Measurements from ENCODE around the gene TBX21.
A peak's percentile ranks its signal among the peaks of the same experiment; 100 is the strongest.

TBX21 gene

DNA sequence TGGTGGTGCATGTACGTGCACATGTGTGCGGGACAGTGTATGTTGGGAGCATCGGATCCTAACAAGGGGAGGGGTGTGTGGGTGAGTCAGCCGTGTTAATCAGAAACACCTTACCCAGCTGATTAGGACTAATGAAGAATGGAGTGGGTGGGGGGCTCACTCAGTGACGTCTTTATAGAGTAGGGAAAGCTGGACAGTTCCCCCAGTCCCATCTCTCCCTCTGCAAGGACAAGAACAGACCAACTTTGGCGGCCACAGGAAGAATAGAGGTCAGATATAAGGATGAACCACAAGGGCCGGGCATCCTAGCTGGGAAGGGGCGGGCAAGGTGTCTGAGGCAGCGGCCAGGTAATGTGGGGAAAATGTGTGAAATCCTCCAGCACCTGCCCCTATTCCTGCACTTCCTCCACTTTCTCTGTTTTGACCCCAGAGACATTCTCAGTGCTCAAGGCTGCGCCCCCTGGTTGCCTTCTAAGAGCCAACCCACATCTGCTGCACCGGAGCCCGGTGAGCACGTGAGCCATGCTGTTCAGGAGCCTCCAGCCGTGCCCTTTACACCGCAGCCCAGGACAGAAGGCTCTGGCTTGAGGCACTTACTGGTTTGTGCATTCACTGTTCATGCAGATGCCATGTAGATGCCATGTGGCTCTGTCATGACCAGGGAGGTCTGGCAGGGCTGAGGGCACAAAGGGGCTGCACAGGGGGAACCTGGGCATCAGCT is 18.9 kb upstream of the TBX21 start:
- no peak for DNase-seq

DNA sequence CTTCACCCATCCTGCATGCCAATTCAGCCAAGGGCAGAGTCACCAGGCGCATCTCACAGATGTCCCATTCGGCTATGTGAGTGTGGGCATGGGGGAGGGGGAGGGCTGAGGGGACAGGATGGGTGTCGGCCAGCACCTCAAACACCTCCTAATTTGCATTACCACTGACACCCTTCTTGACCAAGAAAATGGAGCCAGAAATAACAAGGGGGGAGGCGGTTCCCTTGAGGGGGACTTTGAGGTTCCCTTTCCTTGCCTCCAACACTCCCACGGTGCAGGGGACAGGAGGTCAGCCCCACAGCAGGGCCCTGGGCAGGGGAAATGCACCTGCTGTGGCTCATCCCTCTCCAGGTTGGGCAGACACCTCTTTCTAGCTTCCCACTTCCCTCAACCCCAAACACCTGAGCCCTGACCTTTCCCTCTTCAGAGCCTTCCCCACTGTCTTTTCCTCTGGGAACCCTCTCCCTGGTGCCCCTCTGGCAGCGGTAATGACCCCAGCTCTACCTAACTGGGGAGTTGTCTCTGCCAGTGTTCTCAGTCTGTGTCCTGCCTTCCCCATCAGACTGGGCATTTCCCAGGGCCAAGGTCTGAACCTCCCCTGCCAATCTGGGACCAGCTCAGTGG is 18.2 kb upstream of the TBX21 start:
- no peak for DNase-seq

DNA sequence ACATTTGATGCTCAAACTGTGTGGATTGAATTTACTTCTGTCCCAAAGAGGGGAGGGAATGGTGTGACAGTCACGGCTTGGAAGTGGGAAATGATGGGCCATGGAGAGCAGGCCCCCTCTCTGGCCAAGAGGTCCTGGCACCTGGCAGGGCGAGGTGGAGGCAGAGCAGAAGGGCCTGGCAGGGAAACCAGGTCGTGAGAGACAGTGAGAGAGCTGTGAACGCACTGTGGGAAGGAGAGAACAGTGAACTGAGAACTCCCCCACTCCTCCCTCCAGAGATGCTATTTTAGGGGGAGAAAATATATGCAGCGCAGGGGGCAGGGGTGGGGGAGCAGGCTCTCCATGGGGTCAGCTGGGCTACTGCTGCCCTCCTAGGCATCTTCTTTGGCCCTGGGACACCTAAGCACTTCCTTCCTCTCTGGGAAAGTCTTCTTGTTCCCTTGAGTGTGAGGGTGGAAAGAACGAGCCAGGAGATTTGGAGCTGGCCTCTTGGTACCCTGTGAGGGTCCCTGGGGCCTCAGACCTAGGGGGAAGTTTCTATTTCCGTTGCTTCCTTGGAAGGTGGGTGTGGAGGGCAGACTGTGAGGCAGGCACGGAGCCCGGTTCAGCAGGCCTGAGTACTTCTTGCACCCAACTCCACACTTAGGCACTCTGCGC is 17.2 kb upstream of the TBX21 start:
- DNase-seq = no peak

DNA sequence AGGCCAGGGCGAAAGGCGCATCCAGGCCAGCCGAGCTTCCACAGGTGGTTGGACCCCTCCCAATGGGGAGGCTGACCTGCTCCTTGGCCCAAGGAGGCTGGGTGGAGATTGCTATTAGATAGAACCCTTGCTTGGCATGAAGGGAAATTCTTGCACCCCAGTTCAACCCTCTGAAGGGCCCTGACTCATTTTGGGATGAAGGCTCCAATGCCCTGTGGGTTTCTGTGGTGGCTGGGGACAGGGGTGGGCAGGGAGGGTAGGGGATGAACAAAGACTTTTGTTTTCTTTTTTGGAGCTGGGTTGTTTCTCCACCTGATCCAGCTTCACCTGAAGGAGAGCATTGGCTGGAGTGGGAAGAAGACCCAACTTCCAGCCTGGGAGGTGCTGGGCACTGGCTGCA is 16.7 kb upstream of the TBX21 start:
- no peak for DNase-seq

DNA sequence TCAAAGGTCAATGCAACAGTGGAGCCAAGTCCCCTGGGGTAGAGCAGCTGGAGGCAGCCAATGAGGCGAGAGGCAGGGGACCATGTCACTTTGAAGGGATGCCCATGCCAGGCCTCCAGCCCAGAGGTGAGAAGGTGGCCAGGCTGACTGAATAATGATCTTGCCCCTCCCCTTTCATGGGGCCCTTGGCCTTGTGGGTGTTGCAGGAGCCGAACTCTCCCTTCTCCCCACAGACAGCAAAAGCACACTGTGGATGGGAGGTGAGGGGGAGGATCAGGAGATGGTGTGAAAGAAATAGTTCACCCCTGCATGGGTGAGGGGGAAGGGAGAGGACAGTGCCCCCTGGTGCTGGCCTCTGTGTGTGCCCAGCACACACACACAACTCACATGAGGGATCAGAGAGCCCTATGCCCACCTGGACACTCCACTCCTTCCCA is 15.8 kb upstream of the TBX21 start:
- no peak for DNase-seq

DNA sequence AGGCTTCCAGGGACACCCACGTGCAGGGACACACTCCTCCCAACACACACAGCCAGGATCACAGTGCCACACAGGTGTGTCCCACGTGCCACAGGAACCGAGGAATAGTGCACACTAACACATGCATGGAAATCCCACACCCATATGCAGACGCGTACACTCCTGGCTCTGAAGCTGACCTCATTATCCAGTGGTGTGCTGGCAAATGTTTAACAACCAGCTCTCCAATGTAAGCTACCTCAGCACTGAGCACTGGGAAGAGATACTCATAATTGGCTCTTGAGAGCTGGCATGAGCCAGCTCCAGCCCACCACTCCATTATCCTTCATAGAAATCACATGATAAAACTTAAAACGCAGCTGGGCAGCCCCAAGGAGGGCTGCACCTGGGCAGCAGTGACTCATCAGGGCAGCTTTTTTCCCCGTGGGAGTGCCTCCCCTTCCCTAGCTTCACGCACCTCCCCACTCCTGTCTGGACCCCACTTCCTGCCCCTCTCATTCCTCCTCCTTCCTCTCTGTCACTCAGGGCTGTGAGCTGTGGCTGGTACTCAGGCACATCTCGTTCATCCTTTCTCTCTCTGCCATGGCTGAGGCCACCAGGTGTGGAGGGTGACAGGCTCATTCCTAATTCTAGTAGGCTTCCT is 14.9 kb upstream of the TBX21 start:
- DNase-seq = no peak

DNA sequence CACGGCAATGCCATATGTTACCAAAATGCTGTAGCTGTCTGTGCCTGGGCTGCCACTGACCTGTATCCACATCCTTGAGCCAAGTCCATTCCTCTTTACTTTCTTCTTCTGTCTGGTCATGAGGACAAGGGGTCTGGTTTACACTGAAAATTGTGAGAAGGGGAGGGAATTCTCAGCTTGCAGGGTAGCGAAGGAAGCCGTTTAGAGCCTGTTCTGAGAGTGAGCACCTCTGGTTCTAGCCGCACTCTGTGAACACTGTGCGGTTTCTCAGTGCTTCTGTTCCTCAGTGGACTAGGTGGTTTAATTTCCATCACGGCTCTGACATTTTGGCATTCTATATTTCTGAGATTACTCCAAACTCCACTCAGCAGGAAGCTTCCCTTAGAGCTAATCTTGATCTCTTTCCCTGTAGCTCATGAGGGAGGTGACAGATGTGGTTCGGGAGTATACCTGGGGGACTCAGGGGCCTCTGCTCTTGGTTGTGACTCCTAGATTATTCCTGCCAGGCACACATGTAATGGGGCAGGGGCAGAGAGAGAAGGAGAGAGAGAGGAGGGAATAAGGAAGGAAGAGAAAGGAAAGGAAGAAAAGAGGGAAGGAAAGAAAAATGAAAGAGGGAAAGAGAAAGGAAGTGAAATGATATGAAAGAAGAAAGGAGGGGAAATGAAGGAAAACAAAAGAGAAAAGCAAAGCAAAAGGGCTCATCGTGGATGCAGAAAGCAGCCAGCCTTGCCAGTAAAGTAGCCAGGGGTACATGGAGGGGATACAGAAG is 14.2 kb upstream of the TBX21 start:
- DNase-seq = no peak

DNA sequence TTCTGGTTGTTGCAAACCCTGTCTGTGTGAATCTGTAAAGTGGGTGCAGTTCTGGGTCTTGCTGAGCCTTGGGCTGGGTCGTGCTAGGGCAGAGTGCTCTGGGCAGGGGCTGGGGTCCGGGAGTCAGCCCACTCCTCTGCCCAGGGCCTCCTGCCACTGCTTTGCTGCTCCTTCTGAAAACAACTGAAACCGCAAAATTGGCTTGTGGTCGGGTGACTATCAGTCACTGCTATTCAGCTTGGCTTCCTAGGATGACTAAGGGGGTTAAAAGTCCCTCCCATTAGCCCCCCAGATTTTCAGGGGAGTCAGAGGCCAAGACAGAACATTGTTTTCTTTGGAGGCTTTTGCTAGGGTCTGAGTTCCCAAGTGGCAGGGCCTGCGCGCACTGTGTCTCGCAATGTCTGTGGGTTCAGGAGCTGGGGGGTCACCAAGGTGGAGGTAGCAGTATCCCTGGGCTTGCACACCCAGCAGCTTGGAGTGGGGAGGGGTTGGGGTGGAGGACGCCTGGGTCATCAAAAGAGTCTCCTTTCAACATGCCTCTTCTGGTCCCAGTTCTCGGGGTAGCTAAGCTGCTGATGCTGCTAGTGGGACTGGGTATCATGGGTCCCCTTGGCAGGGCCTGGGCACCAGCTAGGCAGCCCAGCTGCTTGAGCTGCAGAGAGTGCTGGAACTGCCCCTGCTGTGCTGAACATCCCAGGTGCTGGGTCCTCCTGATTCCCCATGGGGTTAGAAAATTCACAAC is 13.5 kb upstream of the TBX21 start:
- DNase-seq = peak; percentile 89

DNA sequence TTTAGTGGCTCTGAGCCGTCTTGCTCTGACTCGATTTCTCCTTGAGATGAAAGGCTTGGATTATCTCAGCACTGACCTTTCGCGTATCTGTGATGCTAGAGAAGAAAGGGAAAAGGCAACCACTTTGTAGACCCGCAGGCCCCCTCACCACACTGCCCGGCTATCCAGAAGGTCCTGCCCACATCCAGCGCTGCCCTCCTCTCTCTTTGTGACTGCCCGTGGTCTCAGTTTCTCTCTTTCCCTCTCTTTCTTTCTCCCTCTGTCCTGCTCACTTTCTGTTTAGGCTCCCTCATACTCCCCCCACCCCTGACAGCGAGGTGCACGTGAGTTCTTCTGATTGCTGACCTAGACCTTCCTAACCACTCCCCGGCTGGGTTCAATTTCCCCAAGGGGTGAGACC is 12.8 kb upstream of the TBX21 start:
- no peak for DNase-seq

DNA sequence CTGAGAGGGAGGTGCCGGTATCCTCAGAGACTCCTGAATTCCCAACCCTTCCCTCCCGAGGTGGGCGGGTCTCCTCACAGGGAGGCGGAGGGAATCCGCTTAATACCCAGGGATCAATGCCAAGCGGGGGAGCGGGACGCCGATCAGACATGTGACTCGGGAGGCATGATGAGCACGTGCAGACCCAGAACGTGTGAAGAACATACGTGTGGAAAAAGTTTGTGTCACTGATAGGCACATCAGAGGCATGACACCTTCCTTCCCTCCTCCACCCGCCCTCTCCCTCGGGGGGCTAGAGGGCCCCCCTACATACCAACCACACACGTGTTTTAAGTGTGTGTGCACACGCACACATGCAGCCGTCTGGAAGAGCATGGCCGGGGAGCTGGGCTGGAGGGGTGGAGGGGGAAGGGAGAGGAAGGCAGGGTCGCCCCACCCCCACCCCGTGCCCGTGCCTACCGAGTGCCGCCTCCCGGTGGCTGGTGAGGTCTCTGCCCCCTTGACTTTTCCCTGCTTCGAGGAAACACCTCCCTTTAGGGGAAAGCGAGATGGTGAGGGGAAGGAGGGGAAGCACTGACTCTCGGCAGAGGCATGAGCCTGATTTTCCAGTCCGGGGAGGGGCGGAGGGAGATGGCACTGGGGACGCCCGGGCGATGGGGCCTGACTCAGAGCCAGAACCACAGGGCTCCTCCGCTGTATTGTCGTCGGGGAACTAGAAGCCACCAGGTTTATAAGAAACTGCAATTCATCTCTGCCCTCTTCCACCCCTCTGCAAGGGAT is 12.1 kb upstream of the TBX21 start:
- DNase-seq = peak; percentile 69

DNA sequence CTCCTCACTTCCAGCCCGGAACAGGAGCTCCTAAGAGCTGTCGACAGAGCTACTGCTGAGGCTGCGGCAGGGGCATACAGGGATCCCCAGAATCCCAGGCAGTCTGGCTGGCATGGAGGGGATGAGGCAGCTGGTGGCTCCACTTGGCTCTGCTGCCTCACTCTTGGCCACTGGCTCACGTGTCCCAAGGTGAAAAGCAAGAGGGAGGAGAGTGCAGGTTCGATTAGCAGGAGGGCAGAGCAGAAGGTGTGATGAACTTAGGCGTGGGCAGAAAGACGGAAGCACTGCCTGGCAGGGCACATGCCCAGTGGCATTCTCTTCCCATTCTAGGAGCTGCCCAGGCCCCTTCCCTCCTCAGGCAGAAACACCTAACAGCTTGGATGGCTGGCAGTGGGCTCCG is 11.3 kb upstream of the TBX21 start:
- no peak for DNase-seq

DNA sequence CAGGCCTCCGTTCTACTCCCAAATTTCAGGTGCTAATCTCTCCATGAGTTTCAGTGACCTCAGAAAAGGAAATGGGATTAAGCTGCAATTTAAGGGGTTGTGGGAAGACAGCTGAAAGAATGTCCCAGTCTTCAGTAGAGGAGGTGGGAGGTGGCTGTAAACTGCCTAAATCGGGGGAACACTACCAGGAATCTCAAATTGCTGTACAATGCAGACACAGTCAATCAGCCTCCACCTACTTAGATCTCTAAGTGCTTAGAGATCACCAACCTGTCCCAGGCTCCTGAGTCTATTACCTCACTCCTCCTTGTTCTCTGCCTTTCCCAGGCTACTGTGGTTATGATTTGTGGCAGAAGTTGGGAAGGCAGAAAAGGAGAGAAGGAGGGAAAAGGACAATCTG is 8.3 kb upstream of the TBX21 start:
- no peak for DNase-seq

DNA sequence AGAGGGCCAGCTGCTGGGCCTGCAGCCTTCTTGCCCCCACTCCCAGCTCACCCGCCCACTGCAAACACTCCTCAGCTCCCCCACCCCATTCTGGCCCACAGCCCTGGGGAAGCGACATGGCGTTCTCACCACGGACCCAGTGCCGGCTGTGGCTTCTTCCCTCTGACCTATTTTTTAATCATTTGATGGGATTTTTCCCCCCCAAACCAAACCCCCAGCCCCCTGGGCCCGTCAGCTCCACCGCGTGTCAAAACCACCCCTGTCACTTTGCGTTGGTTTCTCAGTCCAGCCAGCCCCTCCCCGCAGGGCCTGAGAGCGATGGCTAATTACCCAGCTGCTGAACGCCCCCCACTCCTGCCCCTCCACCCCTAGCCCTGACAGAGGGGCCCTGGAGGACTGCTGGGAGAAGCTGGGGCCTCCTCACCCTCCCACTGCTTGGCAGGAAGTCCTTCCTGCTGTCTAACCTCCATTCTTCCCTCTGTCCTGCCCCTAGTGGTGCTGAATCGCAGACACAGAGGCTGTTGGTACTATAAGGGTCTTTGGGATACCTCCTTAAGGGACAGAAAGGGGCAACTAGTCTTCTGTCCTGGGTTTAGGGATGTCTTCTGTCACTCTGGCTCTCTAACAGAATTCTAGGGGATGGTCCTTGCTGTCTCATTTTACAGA is 7.5 kb upstream of the TBX21 start:
- DNase-seq = no peak

DNA sequence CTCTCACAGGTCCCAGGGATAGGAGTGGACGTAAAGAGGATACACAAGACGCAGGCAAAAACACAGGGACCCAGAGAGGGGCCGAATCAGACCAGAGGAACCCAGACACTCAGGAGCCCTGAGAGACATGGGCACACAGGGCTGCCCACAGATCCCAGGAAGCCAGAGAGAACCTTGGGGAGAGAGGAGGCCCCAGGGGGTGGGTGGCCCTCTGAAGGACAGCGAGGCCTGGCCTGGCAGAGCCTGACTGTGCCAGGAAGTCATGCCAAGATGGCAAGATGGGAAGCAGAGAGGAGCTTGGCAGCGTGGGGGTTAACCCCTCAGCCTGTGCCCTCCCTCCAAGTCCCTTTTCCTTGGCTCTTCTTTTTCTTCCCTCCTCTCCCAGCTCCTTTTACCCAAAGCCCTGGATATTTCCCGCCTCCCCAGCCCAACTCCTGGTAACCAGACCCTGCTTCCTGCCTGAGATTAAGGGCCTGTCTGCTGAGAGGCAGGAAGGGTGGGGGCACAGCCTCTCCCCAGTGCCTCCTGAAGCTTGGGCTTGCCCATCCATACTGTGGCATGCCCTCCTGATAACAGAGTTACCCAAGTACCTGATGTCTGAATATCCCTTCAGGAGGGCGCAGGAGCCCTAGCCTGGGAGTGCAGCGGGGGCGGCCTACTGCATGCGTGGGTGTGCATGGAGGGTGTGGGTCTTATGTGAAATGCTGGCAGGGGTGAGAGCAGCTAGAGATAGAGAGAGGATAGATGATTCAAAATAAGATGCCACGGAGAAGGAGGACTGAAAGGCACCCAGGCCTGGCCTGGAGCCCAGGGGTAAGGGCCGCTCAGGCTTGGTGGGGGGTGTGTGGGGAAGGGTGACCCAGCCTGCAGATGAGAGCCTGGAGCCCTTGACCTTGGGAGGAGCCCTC is 6.0 kb upstream of the TBX21 start:
- DNase-seq = no peak

DNA sequence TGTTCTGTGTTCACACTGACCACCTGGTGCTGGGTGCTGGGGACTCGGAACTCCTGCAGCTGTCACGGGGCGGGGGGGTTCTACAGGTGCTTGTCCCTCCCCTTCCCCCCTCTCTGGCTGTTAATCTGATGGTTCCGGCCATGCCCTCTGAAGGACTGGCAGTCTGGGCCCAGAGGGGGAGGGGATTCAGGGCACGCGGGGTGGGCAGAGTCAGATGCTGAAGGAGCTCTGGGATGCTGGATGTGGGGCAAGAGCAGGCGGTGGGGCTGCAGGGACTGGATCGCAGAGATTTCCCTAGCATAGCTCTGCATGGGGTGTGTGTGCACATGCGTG is 5.4 kb upstream of the TBX21 start:
- DNase-seq = no peak

DNA sequence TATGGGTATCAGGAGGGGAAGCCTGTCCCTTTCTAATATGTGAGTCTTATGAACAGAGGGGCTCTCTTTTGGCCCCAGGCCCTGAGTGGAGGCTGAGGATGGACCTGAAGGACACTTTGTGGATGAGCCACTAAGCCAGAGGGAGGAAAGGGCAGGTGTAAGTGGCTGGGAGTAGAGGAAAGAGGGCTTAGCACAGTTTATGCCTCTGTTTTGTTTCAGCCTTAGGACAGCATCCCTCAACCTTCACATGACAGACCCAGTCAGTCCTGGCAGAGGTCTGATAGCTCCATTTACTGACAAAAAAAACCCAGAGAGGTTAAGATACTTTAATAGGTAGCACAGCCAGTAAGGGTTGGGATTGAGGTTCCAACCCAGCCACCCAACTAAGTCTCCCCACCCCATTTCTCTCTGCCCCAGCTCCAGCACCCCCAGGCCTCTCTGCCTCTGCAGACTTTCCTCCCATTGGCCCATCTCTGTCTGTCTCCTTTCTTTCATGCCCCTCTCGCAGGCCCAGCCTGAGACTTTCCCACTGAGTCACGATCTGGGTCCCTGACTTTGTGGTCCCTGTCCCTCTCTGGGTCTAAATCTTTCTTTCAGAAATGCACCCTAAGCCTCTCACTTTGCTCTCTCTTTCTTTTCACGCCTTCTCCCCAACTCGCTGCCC is 4.7 kb upstream of the TBX21 start:
- no peak for DNase-seq

DNA sequence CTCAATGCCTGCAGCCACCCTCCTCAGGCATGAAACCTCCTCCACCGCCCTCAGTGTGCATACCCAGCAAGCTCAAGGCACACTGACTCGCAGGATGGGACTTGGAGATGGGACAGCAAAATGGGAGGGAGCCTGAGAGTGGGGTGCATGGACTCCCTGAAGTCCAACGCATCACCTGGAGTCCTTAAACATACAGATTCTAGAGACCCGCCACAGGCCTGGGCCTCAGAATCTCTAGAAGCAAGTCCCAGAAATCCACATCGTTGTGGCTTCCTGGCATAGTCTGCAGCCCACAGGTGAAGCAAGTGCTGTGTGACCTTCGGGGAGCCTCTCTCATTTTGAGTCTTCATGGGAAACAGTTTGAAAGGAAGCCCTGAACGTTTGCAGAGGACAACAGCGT is 3.6 kb upstream of the TBX21 start:
- no peak for DNase-seq

DNA sequence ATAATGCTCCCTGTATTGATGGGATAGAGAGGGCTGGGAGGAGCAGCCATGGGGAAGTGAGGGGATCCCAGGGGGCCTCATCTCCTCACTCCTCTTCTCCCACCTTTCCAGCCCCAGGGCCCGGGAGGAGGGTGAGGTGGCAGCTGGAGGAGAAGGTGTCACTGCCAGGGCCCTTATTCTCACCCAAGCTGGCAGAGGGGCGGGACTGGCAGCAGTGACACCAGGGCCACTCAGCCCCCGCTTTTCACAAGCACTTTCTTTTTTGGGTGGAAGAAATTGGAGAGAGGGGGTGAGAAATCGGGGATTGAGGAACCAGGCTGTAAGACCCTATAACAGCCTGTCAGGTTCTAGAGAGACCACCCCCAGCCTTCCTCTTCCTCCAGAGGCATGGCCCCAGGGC is 2.4 kb upstream of the TBX21 start:
- DNase-seq = no peak

DNA sequence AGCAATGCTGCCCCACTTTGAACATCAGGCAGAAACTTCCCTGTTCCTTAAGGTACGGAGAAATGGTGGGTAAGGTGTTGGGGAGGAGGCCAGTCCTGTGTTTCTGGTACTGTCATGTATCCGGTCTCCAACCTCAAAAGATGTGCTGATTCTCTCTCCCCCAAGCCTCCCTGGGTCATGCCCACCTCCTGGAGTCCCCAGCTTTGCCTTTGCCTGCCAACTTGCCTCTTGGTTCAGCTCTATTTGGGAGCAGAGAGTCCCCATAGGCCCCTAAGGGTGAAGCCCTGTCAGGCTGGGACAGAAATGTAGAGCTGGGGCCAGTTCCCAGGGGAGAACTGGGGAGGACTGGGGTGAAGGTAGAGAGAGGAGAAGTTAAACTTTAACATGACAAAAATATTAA is 1.6 kb upstream of the TBX21 start:
- no peak for DNase-seq
